ENCODE results near the gene LNX2. TPM values are rescaled to one million over a fixed set of nuclear protein-coding genes. Genes with fewer than 3 reads are reported as not detected.

The LNX2 gene
- total RNA-seq, 1 donor from 2014 or later, result 9.2 TPM

Other genes with a start within 250 kb of the LNX2 start
- 73.3 to 87.8 TPM (median 74.7 TPM) in 3 replicates for gene GTF3A, start 195.9 kb downstream of the LNX2 start, total RNA-seq
- gene MTIF3, start 170.0 kb downstream of the LNX2 start, total RNA-seq, result 34.2 to 41.2 TPM (median 34.9 TPM) in 3 replicates
- 64.7 to 75.2 TPM (median 72.4 TPM) in 3 replicates for gene POLR1D, start 1.4 kb upstream of the LNX2 start, total RNA-seq
- gene GSX1, start 172.0 kb upstream of the LNX2 start, total RNA-seq, result not detected in 3 replicates